Astrocyte (in vitro differentiated cells and primary cell): ENCODE measurements around the gene EVPLL. TPM values are rescaled to one million over a fixed set of nuclear protein-coding genes. Genes with fewer than 3 reads are reported as not detected.
A peak's percentile ranks its signal among the peaks of the same experiment; 100 is the strongest.

Experiments used
- DNase-seq: peaks from one replicate; pipeline ENCODE4 v3.0.0-alpha.2; 2010; ENCODE audit warnings: low read depth
- FAIRE-seq: peaks from 2 replicates; lab custom pipeline; 2011; peaks lifted over from hg19 to GRCh38; lab: Jason Lieb, UNC
- H2AFZ ChIP-seq: 2 replicates; pipeline ENCODE4 v1.6.0; 2012; ENCODE audit warnings: low read depth, low read length, inconsistent platforms
- H3K27ac ChIP-seq: 2 replicates; pipeline ENCODE4 v1.5.1; 2011; ENCODE audit warnings: low read depth, low read length, inconsistent platforms
- H3K27me3 ChIP-seq: 2 replicates; pipeline ENCODE4 v1.6.0; 2011; ENCODE audit warnings: low read length, inconsistent platforms; ENCODE audit not compliant: insufficient read depth
- H3K36me3 ChIP-seq: 2 replicates; pipeline ENCODE4 v1.5.1; 2011; ENCODE audit warnings: low read length, inconsistent platforms; ENCODE audit not compliant: insufficient read depth
- H3K4me1 ChIP-seq: 2 replicates; pipeline ENCODE4 v1.5.1; 2011; ENCODE audit warnings: low read length, inconsistent platforms; ENCODE audit not compliant: insufficient read depth
- H3K4me2 ChIP-seq: 2 replicates; pipeline ENCODE4 v1.6.0; 2012; ENCODE audit warnings: low read length, inconsistent platforms
- H3K4me3 ChIP-seq: 2 replicates; pipeline ENCODE4 v1.5.1; 2011; ENCODE audit warnings: low read depth, mild to moderate bottlenecking, low read length, inconsistent platforms; ENCODE audit not compliant: insufficient read depth
- H3K79me2 ChIP-seq: 2 replicates; pipeline ENCODE4 v1.6.0; 2012; ENCODE audit warnings: mild to moderate bottlenecking, low read length, inconsistent platforms; ENCODE audit not compliant: insufficient read depth
- H3K9ac ChIP-seq: 2 replicates; pipeline ENCODE4 v1.6.0; 2012; ENCODE audit warnings: mild to moderate bottlenecking, low read length, inconsistent platforms
- H3K9me3 ChIP-seq: 2 replicates; pipeline ENCODE4 v1.5.1; 2012; ENCODE audit warnings: low read depth, mild to moderate bottlenecking, low read length, inconsistent platforms; ENCODE audit not compliant: insufficient read depth
- H4K20me1 ChIP-seq: 2 replicates; pipeline ENCODE4 v1.6.0; 2012; ENCODE audit warnings: low read length, inconsistent platforms; ENCODE audit not compliant: insufficient read depth
- H3K27ac Mint-ChIP-seq: one replicate; pipeline ENCODE4 v1.8.0; 2021; ENCODE audit warnings: mild to moderate bottlenecking, mixed read lengths; ENCODE audit not compliant: unreplicated experiment
- H3K27me3 Mint-ChIP-seq: one replicate; pipeline ENCODE4 v1.8.0; 2021; ENCODE audit warnings: low read depth, mixed read lengths; ENCODE audit not compliant: unreplicated experiment
- H3K36me3 Mint-ChIP-seq: one replicate; pipeline ENCODE4 v1.8.0; 2021; ENCODE audit warnings: low read depth, mixed read lengths; ENCODE audit not compliant: unreplicated experiment
- H3K4me1 Mint-ChIP-seq: one replicate; pipeline ENCODE4 v1.8.0; 2021; ENCODE audit warnings: low read depth, mixed read lengths; ENCODE audit not compliant: unreplicated experiment
- H3K4me3 Mint-ChIP-seq: one replicate; pipeline ENCODE4 v1.8.0; 2021; ENCODE audit warnings: mild to moderate bottlenecking, moderate library complexity, mixed read lengths; ENCODE audit not compliant: unreplicated experiment
- H3K9me3 Mint-ChIP-seq: one replicate; pipeline ENCODE4 v1.8.0; 2021; ENCODE audit warnings: mild to moderate bottlenecking, mixed read lengths; ENCODE audit not compliant: unreplicated experiment
- EZH2 ChIP-seq: IDR thresholded peaks from 2 replicates; pipeline ENCODE4 v1.6.1; 2012; ENCODE audit warnings: mild to moderate bottlenecking, low read length, inconsistent platforms; ENCODE audit not compliant: insufficient read depth
- total RNA-seq: library from RNA; stranded (reverse); gene quantifications from 2 replicates; pipeline ENCODE4 v1.2.1, GENCODE V29; 2021
- TF ChIP-seq, protein P1 (sequence below): IDR thresholded peaks from 2 replicates; pipeline ENCODE4 v1.5.1; 2011; ENCODE audit warnings: low read depth, mild to moderate bottlenecking, inconsistent platforms, low read length, moderate library complexity; ENCODE audit not compliant: insufficient read depth

EVPLL gene
- total RNA-seq, 1 donor from 2014 or later: not detected

GRCh38 chr17:18363101-18364049 lies 14.2 kb upstream of the EVPLL start, which contains the start of gene SHMT1:
Gene SHMT1 (minus strand): TSS chr17:18363550. CDS start chr17:18355981, 7,569 bp downstream.
- peak within 1 kb of the TSS; percentile 89 for H3K4me2 ChIP-seq
- H3K27me3 ChIP-seq: no peaks in the 10 kb centered on the region
- H3K27ac ChIP-seq: no peak within 1 kb of the TSS
- FAIRE-seq (no peak), DNase-seq (peak; percentile 74)
- H3K4me3 ChIP-seq: peak within 1 kb of the TSS; percentile 74
- peaks cover 8% of the 10 kb centered on the region for H3K79me2 ChIP-seq
- peak within 1 kb of the TSS; percentile 89 for H3K4me3 Mint-ChIP-seq
- H3K4me1 Mint-ChIP-seq: no peaks in the 10 kb centered on the region
- H3K4me1 ChIP-seq: peaks cover 7% of the 10 kb centered on the region
- no peaks in the 10 kb centered on the region for H3K27me3 Mint-ChIP-seq
- no peaks in the 10 kb centered on the region for H3K36me3 ChIP-seq
- no peaks in the 10 kb centered on the region for H3K9me3 ChIP-seq
- no peaks in the 10 kb centered on the region for H4K20me1 ChIP-seq
- H3K9me3 Mint-ChIP-seq: no peaks in the 10 kb centered on the region
- no peak for TF ChIP-seq EZH2
- TF ChIP-seq, protein P1, sequence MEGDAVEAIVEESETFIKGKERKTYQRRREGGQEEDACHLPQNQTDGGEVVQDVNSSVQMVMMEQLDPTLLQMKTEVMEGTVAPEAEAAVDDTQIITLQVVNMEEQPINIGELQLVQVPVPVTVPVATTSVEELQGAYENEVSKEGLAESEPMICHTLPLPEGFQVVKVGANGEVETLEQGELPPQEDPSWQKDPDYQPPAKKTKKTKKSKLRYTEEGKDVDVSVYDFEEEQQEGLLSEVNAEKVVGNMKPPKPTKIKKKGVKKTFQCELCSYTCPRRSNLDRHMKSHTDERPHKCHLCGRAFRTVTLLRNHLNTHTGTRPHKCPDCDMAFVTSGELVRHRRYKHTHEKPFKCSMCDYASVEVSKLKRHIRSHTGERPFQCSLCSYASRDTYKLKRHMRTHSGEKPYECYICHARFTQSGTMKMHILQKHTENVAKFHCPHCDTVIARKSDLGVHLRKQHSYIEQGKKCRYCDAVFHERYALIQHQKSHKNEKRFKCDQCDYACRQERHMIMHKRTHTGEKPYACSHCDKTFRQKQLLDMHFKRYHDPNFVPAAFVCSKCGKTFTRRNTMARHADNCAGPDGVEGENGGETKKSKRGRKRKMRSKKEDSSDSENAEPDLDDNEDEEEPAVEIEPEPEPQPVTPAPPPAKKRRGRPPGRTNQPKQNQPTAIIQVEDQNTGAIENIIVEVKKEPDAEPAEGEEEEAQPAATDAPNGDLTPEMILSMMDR: no peak
- H3K9ac ChIP-seq: peak within 1 kb of the TSS; percentile 76
- peak within 1 kb of the TSS; percentile 90 for H2AFZ ChIP-seq
- H3K27ac Mint-ChIP-seq: no peak within 1 kb of the TSS
- H3K36me3 Mint-ChIP-seq: no peaks in the 10 kb centered on the region

- H3K4me1 ChIP-seq: peaks cover 7% of the 10 kb centered on the region
- H3K79me2 ChIP-seq: peaks cover 8% of the 10 kb centered on the region
- TF ChIP-seq EZH2: no peak
- TF ChIP-seq, protein P1: no peak
- no peaks in the 10 kb centered on the region for H3K9me3 Mint-ChIP-seq
- H3K27me3 Mint-ChIP-seq: no peaks in the 10 kb centered on the region
- no peaks in the 10 kb centered on the region for H3K36me3 Mint-ChIP-seq
- H3K36me3 ChIP-seq: no peaks in the 10 kb centered on the region
- H2AFZ ChIP-seq: no peak overlapping the region
- no peak overlapping the region for H3K4me3 Mint-ChIP-seq
- H3K9me3 ChIP-seq: no peaks in the 10 kb centered on the region
- H4K20me1 ChIP-seq: no peaks in the 10 kb centered on the region
- no peak overlapping the region for H3K27ac ChIP-seq
- H3K4me1 Mint-ChIP-seq: no peaks in the 10 kb centered on the region
- DNase-seq (no peak), FAIRE-seq (no peak)
- no peak overlapping the region for H3K4me2 ChIP-seq
- H3K27me3 ChIP-seq: no peaks in the 10 kb centered on the region
- H3K4me3 ChIP-seq: no peak overlapping the region
- no peak overlapping the region for H3K9ac ChIP-seq
- no peak overlapping the region for H3K27ac Mint-ChIP-seq
Measured at GRCh38 chr17:18364166-18364565, 13.4 kb upstream of the EVPLL start.
